Endothelial cell (in vitro differentiated cells): ENCODE measurements around the gene HPN. TPM values are rescaled to one million over a fixed set of nuclear protein-coding genes. Genes with fewer than 3 reads are reported as not detected.

Experiments
- DNase-seq: peaks from one replicate; pipeline ENCODE4 v3.0.0; 2021; ENCODE audit warnings: low spot score
- H3K27ac Mint-ChIP-seq: one replicate; pipeline ENCODE4 v1.8.0; 2021; ENCODE audit warnings: mixed read lengths, inconsistent platforms; ENCODE audit not compliant: unreplicated experiment
- H3K27me3 Mint-ChIP-seq: one replicate; pipeline ENCODE4 v1.8.0; 2021; ENCODE audit warnings: mild to moderate bottlenecking, moderate library complexity, mixed read lengths, inconsistent platforms; ENCODE audit not compliant: unreplicated experiment
- H3K36me3 Mint-ChIP-seq: one replicate; pipeline ENCODE4 v1.8.0; 2021; ENCODE audit warnings: mild to moderate bottlenecking, low read depth, mixed read lengths, inconsistent platforms; ENCODE audit not compliant: unreplicated experiment
- H3K4me1 Mint-ChIP-seq: one replicate; pipeline ENCODE4 v1.8.0; 2021; ENCODE audit warnings: mild to moderate bottlenecking, mixed read lengths, inconsistent platforms; ENCODE audit not compliant: unreplicated experiment
- H3K4me3 Mint-ChIP-seq: one replicate; pipeline ENCODE4 v1.8.0; 2021; ENCODE audit warnings: mild to moderate bottlenecking, mixed read lengths, inconsistent platforms; ENCODE audit not compliant: unreplicated experiment
- H3K9me3 Mint-ChIP-seq: one replicate; pipeline ENCODE4 v1.8.0; 2021; ENCODE audit warnings: mixed read lengths, inconsistent platforms; ENCODE audit not compliant: unreplicated experiment
- CTCF ChIP-seq: fragments of 200-600 bp; sonication (generic); IDR thresholded peaks from one replicate; pipeline ENCODE4 v1.5.0; 2021; ENCODE audit warnings: antibody characterized with exemption; ENCODE audit not compliant: unreplicated experiment
- total RNA-seq: library from RNA; stranded (reverse); fragmentation: NEBNext Ultra II Directional; extraction: Animal tissue kit (Norgen Biotek cat#: 25700); gene quantifications from one replicate; pipeline ENCODE4 v1.2.1, GENCODE V29; 2021; ENCODE audit not compliant: unreplicated experiment

The HPN gene
- total RNA-seq, 1 donor from 2014 or later: 1.3 TPM

- no peak for DNase-seq
- no peaks in the 10 kb centered on the region for H3K9me3 Mint-ChIP-seq
- H3K27me3 Mint-ChIP-seq: peaks cover 5% of the 10 kb centered on the region
- no peak overlapping the region for H3K27ac Mint-ChIP-seq
- H3K4me1 Mint-ChIP-seq: peaks cover 4% of the 10 kb centered on the region
- no peaks in the 10 kb centered on the region for H3K36me3 Mint-ChIP-seq
- no peak for TF ChIP-seq CTCF
- H3K4me3 Mint-ChIP-seq: no peak overlapping the region
Observed at GRCh38 chr19:35066121-35066520, 24.6 kb downstream of the HPN start.

- H3K27ac Mint-ChIP-seq: no peak overlapping the region
- H3K36me3 Mint-ChIP-seq: no peaks in the 10 kb centered on the region
- H3K4me3 Mint-ChIP-seq: no peak overlapping the region
- peaks cover 5% of the 10 kb centered on the region for H3K27me3 Mint-ChIP-seq
- H3K9me3 Mint-ChIP-seq: no peaks in the 10 kb centered on the region
- TF ChIP-seq CTCF: peak; percentile 78
- H3K4me1 Mint-ChIP-seq: peaks cover 4% of the 10 kb centered on the region
- DNase-seq: peak; percentile 95
Observed at GRCh38 chr19:35066691-35067563, 25.4 kb downstream of the HPN start.

- peaks cover 5% of the 10 kb centered on the region for H3K27me3 Mint-ChIP-seq
- H3K4me1 Mint-ChIP-seq: peaks cover 4% of the 10 kb centered on the region
- no peak overlapping the region for H3K27ac Mint-ChIP-seq
- no peak for TF ChIP-seq CTCF
- no peaks in the 10 kb centered on the region for H3K36me3 Mint-ChIP-seq
- no peaks in the 10 kb centered on the region for H3K9me3 Mint-ChIP-seq
- DNase-seq: no peak
- H3K4me3 Mint-ChIP-seq: no peak overlapping the region
Observed at GRCh38 chr19:35068941-35069634, 27.6 kb downstream of the HPN start.

- no peaks in the 10 kb centered on the region for H3K36me3 Mint-ChIP-seq
- H3K27me3 Mint-ChIP-seq: peaks cover 5% of the 10 kb centered on the region
- H3K27ac Mint-ChIP-seq: no peak overlapping the region
- H3K9me3 Mint-ChIP-seq: no peaks in the 10 kb centered on the region
- DNase-seq: no peak
- no peak overlapping the region for H3K4me3 Mint-ChIP-seq
- H3K4me1 Mint-ChIP-seq: peaks cover 4% of the 10 kb centered on the region
- no peak for TF ChIP-seq CTCF
Observed at GRCh38 chr19:35069696-35070095, 28.2 kb downstream of the HPN start.

GRCh38 chr19:35070471-35070870 is 28.9 kb downstream of the HPN start:
- no peak overlapping the region for H3K27ac Mint-ChIP-seq
- no peak for DNase-seq
- H3K27me3 Mint-ChIP-seq: peaks cover 3% of the 10 kb centered on the region
- H3K4me1 Mint-ChIP-seq: peaks cover 4% of the 10 kb centered on the region
- no peak for TF ChIP-seq CTCF
- H3K4me3 Mint-ChIP-seq: no peak overlapping the region
- H3K9me3 Mint-ChIP-seq: no peaks in the 10 kb centered on the region
- H3K36me3 Mint-ChIP-seq: peaks cover 3% of the 10 kb centered on the region
